GM12865 (cell line): ENCODE data around the gene RBM19.
"Not testable (repeated sequence)": the region's sequence is repeated elsewhere in the genome, so short reads cannot be mapped to it uniquely, and the experiment has no call there.

Source experiments
- DNase-seq: peaks from one replicate; pipeline ENCODE4 v3.0.0; 2010; ENCODE audit warnings: low read depth
- H3K4me3 ChIP-seq: 2 replicates; pipeline ENCODE4 v1.5.1; 2011; ENCODE audit warnings: mild to moderate bottlenecking, low read depth, low read length, control low read depth
- TF ChIP-seq, protein P1 (sequence below): IDR thresholded peaks from 2 replicates; pipeline ENCODE4 v1.5.1; 2011; ENCODE audit warnings: low read length, control low read depth, low read depth, inconsistent platforms; ENCODE audit not compliant: insufficient read depth; ENCODE audit errors: missing control alignments

RBM19 gene

DNA sequence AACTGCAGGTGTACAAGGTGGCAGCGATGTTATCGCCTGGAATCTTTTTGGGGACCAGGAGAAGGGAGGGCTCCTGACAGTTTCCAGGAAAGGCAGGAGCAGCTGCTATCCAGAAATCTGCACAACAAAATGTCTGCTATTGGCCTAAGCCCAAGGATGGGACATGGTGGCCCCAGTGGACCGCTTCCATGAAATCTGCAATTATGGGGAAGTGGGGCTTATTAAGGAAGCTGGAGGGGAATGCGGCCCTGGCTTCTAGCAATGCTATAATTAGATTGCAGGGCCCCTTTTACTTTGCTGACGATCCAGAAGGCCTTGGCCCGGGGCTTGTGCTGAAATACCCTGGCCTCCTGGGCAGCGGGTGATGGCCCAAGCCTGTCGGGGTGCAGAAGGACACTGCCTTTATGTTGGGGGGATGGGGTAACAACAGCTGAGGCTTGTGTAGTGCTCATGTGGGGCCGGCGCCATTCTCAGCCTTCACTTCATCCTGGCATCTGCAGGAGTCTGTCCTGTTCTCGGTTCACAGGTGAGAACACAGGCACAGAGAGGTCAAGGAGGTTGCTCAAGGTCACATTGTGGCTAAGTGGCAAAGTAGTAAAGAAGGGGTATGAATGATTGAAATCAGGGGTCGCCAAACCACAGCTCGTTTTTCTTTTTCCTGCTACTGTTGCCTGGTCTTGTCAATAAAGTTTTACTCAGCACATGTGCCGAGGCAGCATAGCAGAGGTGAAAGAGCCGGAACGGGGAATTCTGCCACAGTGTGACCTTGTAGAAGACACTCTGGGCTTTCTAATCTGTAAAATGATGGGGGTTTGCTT, 153.5 kb downstream of the RBM19 start:
- no peak for DNase-seq
- TF ChIP-seq, protein P1, sequence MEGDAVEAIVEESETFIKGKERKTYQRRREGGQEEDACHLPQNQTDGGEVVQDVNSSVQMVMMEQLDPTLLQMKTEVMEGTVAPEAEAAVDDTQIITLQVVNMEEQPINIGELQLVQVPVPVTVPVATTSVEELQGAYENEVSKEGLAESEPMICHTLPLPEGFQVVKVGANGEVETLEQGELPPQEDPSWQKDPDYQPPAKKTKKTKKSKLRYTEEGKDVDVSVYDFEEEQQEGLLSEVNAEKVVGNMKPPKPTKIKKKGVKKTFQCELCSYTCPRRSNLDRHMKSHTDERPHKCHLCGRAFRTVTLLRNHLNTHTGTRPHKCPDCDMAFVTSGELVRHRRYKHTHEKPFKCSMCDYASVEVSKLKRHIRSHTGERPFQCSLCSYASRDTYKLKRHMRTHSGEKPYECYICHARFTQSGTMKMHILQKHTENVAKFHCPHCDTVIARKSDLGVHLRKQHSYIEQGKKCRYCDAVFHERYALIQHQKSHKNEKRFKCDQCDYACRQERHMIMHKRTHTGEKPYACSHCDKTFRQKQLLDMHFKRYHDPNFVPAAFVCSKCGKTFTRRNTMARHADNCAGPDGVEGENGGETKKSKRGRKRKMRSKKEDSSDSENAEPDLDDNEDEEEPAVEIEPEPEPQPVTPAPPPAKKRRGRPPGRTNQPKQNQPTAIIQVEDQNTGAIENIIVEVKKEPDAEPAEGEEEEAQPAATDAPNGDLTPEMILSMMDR: no peak

DNA sequence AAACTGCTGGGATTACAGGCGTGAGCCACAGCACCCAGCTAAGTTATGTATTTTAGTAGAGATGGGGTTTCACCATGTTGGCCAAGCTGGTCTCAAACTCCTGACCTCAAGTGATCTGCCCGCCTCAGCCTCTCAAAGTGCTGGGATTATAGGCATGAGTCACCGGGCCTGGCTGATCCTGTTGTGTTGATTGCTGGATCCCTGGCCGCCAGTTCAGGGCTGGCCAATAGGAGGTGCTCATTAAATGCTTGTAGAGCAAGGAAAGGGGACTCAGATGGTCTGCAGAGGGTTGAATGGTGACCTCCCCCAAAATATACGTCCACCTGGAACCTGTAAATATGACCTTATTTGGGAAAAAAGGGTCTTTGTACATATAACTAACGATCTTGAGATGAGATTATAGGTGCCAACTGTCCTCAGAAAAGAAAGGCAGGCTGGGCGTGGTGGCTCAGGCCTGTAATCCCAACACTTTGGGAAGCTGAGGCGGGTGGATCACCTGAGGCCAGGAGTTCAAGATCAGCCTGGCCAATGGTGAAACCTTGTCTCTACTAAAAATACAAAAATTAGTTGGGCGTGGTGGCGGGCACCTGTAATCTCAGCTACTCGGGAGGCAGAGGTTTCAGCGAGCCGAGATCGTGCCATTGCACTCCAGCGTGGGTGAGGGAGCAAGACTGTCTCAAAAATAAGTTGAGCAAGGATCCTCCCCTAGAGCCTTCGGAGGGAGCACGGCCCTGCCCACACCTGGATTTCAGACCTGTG, 156.5 kb downstream of the RBM19 start:
- H3K4me3 ChIP-seq, DNase-seq: not testable (repeated sequence)

More for the DNA sequence above, 153.5 kb downstream of the RBM19 start:
- no peak overlapping the region for H3K4me3 ChIP-seq

DNA sequence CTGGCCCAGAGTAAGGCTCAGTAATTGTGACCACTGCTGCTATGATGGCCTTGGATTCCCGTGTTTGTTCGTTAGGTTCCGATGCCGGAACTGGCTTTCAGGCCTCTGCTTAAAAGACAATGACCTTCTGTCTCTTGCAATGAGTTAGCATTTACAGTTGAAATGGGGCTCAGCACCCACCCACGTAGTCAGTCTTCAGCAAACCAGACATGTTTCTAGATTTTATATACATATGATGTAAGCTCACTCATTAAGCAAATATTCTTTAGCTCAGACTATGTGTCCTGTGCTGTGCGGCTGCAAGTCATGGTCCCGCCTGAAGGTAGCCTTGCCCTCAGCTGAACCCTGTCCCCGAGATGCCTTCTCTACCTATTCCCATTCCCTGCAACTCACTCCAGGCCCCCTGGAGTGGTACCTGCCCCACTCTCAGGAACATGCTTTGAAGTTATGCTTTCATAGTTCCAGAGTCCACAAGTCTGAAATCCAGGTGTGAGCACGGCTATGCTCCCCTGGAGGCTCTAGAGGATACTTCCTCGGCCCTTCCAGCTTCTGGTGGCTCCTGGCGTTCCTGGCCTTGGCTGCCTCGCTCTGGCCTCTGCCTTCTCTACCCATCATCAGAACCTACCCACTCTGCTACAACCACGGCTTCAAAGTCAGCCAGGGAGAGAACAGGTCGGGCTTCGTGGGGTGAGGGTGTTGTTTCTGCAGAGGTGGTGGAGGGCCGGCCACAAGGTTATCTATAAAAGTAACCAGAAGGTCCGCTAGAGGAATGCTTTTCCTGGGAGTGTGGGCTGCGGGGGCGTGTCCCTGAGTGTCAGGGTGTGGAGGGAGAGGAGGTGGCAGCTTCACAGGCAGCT, 157.8 kb downstream of the RBM19 start:
- DNase-seq: no peak
- TF ChIP-seq, protein P1: no peak
- H3K4me3 ChIP-seq: no peak overlapping the region

DNA sequence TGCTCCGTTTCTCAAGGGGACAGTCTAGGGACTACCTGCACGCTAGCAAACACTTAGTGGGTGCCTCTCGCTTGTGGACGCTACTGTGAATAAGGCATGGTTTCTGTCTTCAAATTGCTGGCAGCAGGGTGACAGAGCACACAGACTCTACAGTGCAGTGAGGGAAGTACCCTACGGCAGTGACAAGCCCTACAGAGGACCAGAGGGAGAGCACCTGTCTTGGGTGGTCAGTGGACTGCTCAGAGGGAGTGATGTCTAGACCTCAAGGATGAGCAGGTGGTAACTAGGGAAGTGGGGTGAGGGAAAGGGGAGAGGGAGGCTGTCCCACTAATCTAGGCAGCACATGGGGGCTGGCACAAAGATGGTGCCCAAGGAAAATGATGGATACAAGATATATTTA, 160.5 kb downstream of the RBM19 start:
- TF ChIP-seq, protein P1: no peak
- DNase-seq: no peak
- H3K4me3 ChIP-seq: no peak overlapping the region

DNA sequence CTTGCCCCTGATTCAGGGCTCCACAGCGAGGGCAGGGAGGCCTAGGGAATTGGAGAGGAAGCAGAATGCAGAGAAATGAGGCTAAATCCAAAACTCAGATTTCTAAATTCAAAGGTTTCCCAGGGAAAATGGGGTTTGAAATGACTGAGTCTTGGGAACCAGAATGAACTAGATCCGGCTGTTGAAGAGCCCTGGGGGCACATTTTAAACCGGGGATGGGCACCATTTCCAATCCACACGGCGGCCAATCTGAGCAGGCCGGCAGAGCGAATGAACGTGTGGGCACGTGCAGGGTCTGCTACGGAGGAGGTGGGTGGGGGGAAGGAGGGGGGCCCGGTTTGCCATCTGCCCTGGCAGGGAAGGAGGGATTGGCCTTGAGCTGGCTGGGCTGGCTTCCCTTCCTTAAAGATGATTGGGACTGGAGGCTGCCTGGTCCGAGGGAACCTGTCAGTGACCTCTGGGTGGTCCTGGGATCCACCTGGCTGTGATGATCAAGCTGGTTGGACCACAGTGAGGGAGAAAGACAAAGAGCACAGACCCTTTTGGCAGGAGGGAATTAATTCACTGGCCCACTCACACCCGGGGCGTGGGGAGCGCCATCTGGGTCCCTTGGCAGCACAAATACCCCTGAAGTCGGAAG, 161.0 kb downstream of the RBM19 start:
- no peak for DNase-seq
- TF ChIP-seq, protein P1: no peak
- H3K4me3 ChIP-seq: no peak overlapping the region

DNA sequence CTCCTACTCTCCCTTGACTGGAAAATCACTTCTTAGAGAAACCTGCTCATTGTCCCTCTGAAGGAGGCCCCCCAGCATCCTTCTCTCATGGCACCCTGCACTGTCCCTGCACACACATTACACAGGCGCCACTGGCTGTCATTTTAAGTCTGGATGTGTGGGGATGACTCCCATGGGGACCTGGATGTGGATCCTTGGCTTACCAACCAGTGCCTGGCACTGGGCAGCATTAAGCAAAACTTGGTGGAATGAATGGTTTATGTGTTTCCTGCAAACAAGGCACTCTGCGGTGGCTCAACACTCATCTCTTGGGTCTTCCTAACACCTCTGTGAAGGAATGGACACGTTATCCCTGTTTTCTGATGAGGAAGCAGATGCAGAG, 162.4 kb downstream of the RBM19 start:
- H3K4me3 ChIP-seq: no peak overlapping the region
- TF ChIP-seq, protein P1: no peak
- DNase-seq: no peak
